ENCODE data around the gene PEX6. TPM values are rescaled to one million over a fixed set of nuclear protein-coding genes. Genes with fewer than 3 reads are reported as not detected.

The PEX6 gene
- total and polyA plus RNA-seq, 2 of the 13 experiments (the other 11 are each of a cell fraction or from before 2014, with no cell fraction given) = 5.1 to 6.7 TPM

DNA sequence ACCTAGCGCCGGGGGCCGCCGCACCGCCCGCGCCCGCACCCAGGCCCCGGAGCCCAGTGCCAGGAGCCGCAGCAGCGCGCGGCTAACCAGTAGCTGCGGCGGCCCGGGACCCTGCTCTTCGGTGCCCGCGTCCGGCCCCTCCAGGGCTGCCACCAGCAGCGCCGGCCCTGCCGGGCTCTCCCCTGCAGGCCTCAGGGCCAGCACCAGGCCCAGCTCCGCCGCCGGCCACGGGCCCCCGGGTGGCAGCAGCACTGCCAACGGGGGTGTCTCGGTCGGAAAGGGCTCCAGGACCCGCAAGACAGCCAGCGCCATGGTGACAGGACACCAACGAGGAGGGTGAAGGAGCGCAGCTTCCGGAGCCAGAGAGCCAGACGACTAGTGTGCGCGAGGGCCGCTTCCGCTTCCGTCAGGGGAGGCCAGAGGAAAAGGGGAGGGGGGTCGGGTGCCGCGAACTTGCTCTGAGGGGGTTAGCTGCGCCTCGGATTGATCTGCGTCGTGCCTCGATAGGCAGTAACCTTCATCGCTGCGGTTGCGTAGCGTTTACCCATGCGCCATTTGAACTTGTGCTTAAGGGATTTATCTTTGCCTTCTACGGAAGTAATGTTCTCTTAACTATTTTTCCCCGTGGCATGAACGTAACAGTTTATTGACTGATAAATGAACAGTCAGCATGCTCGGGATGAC is at the start of gene PEX6 (continued):
- TF ChIP-seq PREB (CRISPR knock-in tag; IDR thresholded peaks at IDR 0.05) = no peak
- 0 out of 2 replicates have a peak, but pooled peaks have one; percentile 23 for TF ChIP-seq ARHGAP35 (CRISPR knock-in tag; IDR thresholded peaks at IDR 0.05; ENCODE audit: borderline replicate concordance)
- no peak for TF ChIP-seq HMGA1 (CRISPR knock-in tag; conservative IDR thresholded peaks at IDR 0.05)
- TF ChIP-seq ZNF766 (CRISPR knock-in tag; IDR thresholded peaks at IDR 0.05; ENCODE audit: borderline replicate concordance) = peak; percentile 5; the same call in 1 of the 2 replicates
- TF ChIP-seq, protein P1, sequence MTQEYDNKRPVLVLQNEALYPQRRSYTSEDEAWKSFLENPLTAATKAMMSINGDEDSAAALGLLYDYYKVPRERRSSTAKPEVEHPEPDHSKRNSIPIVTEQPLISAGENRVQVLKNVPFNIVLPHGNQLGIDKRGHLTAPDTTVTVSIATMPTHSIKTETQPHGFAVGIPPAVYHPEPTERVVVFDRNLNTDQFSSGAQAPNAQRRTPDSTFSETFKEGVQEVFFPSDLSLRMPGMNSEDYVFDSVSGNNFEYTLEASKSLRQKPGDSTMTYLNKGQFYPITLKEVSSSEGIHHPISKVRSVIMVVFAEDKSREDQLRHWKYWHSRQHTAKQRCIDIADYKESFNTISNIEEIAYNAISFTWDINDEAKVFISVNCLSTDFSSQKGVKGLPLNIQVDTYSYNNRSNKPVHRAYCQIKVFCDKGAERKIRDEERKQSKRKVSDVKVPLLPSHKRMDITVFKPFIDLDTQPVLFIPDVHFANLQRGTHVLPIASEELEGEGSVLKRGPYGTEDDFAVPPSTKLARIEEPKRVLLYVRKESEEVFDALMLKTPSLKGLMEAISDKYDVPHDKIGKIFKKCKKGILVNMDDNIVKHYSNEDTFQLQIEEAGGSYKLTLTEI (CRISPR knock-in tag; conservative IDR thresholded peaks at IDR 0.05) = no peak
- TF ChIP-seq EZH2 (conservative IDR thresholded peaks at IDR 0.05; ENCODE audit: low read depth, low read length) = no peak
- peak; percentile 75 for TF ChIP-seq PAXIP1 (CRISPR knock-in tag; conservative IDR thresholded peaks at IDR 0.05)
- TF ChIP-seq TCF7L2 (IDR thresholded peaks at IDR 0.05; ENCODE audit: low read depth, low read length) = no peak
- 0 out of 2 replicates have a peak, but pooled peaks have one; percentile 29 for TF ChIP-seq ZNF550 (CRISPR knock-in tag; IDR thresholded peaks at IDR 0.05; ENCODE audit: borderline replicate concordance)
- TF ChIP-seq, protein P2, sequence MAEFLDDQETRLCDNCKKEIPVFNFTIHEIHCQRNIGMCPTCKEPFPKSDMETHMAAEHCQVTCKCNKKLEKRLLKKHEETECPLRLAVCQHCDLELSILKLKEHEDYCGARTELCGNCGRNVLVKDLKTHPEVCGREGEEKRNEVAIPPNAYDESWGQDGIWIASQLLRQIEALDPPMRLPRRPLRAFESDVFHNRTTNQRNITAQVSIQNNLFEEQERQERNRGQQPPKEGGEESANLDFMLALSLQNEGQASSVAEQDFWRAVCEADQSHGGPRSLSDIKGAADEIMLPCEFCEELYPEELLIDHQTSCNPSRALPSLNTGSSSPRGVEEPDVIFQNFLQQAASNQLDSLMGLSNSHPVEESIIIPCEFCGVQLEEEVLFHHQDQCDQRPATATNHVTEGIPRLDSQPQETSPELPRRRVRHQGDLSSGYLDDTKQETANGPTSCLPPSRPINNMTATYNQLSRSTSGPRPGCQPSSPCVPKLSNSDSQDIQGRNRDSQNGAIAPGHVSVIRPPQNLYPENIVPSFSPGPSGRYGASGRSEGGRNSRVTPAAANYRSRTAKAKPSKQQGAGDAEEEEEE (CRISPR knock-in tag; IDR thresholded peaks at IDR 0.05; ENCODE audit: borderline replicate concordance) = 0 out of 2 replicates have a peak, but pooled peaks have one; percentile 65
- TF ChIP-seq RFX3 (CRISPR knock-in tag; IDR thresholded peaks at IDR 0.05) = no peak
- no peak for TF ChIP-seq NFIB (CRISPR knock-in tag; IDR thresholded peaks at IDR 0.05; ENCODE audit: borderline replicate concordance)

Data from HepG2 (cell line).